Liver (tissue), 3 donors: ENCODE data around the gene TPRKB.

Experiments
- EGR1 ChIP-seq, 2 donors: IDR thresholded peaks; 2 replicates each; pipeline ENCODE4 v1.6.1; 2016 to 2018; ENCODE audit warnings: antibody characterized with exemption in 2 of 2, low read depth in 2 of 2
- FOXA1 ChIP-seq: IDR thresholded peaks from 2 replicates; pipeline ENCODE4 v1.6.1; 2016; ENCODE audit warnings: antibody characterized with exemption
- GABPA ChIP-seq, 2 donors: IDR thresholded peaks in 1 of 2; conservative IDR thresholded peaks in 1 of 2; 2 replicates each; pipeline ENCODE4 v1.6.1; 2016; ENCODE audit warnings: antibody characterized with exemption in 2 of 2, mild to moderate bottlenecking in 1 of 2, moderate library complexity in 1 of 2
- HNF4A ChIP-seq, 2 donors: conservative IDR thresholded peaks; 2 replicates each; pipeline ENCODE4 v1.6.1; 2016; ENCODE audit warnings: antibody characterized with exemption in 2 of 2, mild to moderate bottlenecking in 2 of 2
- REST ChIP-seq: IDR thresholded peaks from 2 replicates; pipeline ENCODE4 v1.6.1; 2016; ENCODE audit warnings: antibody characterized with exemption, mild to moderate bottlenecking
- RXRA ChIP-seq, 2 donors: IDR thresholded peaks; 2 replicates each; pipeline ENCODE4 v1.6.1; 2017 to 2018; ENCODE audit warnings: antibody characterized with exemption in 2 of 2, mild to moderate bottlenecking in 1 of 2
- TAF1 ChIP-seq: conservative IDR thresholded peaks from 2 replicates; pipeline ENCODE4 v1.6.1; 2016; ENCODE audit warnings: antibody characterized with exemption, mild to moderate bottlenecking
- YY1 ChIP-seq: IDR thresholded peaks from 2 replicates; pipeline ENCODE4 v1.6.1; 2016; ENCODE audit warnings: antibody characterized with exemption, mild to moderate bottlenecking
- ZBTB33 ChIP-seq: IDR thresholded peaks from 2 replicates; pipeline ENCODE4 v1.6.1; 2016; ENCODE audit warnings: antibody characterized with exemption
- TF ChIP-seq, protein P1 (sequence below): fragments of 150-350 bp; IDR thresholded peaks from 2 replicates; pipeline ENCODE4 v1.5.1; 2017; ENCODE audit warnings: improper control_type of control experiment, low read depth, low read length; ENCODE audit not compliant: missing input control
- TF ChIP-seq, protein P2 (sequence below): IDR thresholded peaks from 2 replicates; pipeline ENCODE4 v1.6.1; 2016; ENCODE audit warnings: antibody characterized with exemption
- donor health status: healthy.
- donor health status: healthy.

DNA sequence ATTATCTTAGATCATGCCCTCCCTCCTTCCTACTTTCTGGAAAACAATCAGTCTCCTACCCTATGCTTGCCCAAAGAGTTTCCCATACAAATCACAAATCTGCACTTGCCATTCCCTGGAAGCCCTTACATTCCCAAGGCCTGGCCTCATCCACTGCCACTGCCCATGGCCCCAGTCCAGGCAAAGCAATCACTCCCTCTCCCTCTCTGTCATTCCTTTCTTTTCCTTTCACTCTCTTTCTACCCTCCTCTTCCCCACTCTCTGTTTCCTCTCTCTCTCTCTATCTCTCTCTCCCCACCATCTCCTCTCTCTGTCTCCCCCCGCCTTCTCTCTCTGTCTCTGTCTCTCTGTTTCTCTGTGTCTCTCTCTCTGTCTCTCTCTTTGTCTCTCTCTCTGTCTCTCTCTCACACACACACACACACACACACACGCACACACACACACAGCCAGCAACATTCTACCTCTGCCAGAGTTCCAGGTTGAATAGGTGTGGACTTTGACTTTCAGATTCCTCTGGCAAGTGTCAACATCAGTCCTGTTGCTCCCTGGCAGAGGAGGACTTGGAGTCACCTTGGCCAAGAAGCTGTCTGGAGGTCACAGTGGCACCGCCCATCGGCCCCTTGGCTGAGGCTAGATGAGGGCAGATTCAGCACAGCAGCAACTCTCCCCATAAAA lies 51.2 kb downstream of the TPRKB start:
- TF ChIP-seq, protein P1, sequence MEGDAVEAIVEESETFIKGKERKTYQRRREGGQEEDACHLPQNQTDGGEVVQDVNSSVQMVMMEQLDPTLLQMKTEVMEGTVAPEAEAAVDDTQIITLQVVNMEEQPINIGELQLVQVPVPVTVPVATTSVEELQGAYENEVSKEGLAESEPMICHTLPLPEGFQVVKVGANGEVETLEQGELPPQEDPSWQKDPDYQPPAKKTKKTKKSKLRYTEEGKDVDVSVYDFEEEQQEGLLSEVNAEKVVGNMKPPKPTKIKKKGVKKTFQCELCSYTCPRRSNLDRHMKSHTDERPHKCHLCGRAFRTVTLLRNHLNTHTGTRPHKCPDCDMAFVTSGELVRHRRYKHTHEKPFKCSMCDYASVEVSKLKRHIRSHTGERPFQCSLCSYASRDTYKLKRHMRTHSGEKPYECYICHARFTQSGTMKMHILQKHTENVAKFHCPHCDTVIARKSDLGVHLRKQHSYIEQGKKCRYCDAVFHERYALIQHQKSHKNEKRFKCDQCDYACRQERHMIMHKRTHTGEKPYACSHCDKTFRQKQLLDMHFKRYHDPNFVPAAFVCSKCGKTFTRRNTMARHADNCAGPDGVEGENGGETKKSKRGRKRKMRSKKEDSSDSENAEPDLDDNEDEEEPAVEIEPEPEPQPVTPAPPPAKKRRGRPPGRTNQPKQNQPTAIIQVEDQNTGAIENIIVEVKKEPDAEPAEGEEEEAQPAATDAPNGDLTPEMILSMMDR: no peak
- no peak for TF ChIP-seq ZBTB33
- peak; percentile 93 to 97 for TF ChIP-seq HNF4A (conservative IDR thresholded peaks at IDR 0.05)
- TF ChIP-seq, protein P2, sequence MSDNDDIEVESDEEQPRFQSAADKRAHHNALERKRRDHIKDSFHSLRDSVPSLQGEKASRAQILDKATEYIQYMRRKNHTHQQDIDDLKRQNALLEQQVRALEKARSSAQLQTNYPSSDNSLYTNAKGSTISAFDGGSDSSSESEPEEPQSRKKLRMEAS: peak; percentile 33
- peak; percentile 58 for TF ChIP-seq REST
- TF ChIP-seq GABPA (IDR thresholded peaks at IDR 0.05 in 1 of 2, conservative IDR thresholded peaks at IDR 0.05 in 1 of 2): peak in 1 of 2 donors; percentile 75
- TF ChIP-seq FOXA1: peak; percentile 83
- TF ChIP-seq RXRA (IDR thresholded peaks at IDR 0.05): peak; percentile 79 to 89
- no peak for TF ChIP-seq TAF1
- TF ChIP-seq YY1: peak; percentile 27
- no peak for TF ChIP-seq EGR1 (IDR thresholded peaks at IDR 0.05; ENCODE audit: low read depth in 2 of 2)
